22Rv1 (cell line): ENCODE data around the gene AGBL3.
"Not testable (repeated sequence)": the region's sequence is repeated elsewhere in the genome, so short reads cannot be mapped to it uniquely, and the experiment has no call there.

Experiments
- H3K27ac ChIP-seq: fragments of 450-650 bp; 2 replicates; pipeline ENCODE4 v1.5.1; 2017
- ZFX ChIP-seq: fragments of 450-650 bp; IDR thresholded peaks from 2 replicates; pipeline ENCODE4 v1.6.1; 2017; ENCODE audit warnings: antibody characterized with exemption, borderline replicate concordance
- TF ChIP-seq, protein P1 (sequence below): fragments of 450-650 bp; IDR thresholded peaks from 2 replicates; pipeline ENCODE4 v1.5.1; 2017; ENCODE audit warnings: mild to moderate bottlenecking

The AGBL3 gene

DNA sequence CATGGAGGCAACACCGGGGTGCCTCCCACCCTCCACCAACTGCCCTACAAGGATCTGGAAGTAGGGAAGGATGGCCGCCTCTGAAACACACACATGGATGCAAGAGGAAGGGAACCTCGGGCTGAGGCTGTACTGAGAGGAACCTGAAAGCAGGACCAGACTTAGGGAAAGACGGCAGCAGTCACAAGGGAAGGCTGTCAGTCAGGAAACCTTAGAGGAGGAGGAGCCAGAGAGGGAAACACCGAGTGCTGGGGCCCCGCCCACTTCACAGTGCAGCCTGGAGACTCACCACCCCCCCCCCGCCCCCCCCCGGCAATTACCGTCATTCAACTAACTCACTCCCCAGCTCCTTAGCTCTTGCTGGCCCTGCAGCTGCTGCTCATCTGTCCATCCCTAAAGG lies 181.7 kb downstream of the AGBL3 start:
- TF ChIP-seq ZFX: no peak
- TF ChIP-seq, protein P1, sequence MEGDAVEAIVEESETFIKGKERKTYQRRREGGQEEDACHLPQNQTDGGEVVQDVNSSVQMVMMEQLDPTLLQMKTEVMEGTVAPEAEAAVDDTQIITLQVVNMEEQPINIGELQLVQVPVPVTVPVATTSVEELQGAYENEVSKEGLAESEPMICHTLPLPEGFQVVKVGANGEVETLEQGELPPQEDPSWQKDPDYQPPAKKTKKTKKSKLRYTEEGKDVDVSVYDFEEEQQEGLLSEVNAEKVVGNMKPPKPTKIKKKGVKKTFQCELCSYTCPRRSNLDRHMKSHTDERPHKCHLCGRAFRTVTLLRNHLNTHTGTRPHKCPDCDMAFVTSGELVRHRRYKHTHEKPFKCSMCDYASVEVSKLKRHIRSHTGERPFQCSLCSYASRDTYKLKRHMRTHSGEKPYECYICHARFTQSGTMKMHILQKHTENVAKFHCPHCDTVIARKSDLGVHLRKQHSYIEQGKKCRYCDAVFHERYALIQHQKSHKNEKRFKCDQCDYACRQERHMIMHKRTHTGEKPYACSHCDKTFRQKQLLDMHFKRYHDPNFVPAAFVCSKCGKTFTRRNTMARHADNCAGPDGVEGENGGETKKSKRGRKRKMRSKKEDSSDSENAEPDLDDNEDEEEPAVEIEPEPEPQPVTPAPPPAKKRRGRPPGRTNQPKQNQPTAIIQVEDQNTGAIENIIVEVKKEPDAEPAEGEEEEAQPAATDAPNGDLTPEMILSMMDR: no peak
- H3K27ac ChIP-seq: no peak overlapping the region

DNA sequence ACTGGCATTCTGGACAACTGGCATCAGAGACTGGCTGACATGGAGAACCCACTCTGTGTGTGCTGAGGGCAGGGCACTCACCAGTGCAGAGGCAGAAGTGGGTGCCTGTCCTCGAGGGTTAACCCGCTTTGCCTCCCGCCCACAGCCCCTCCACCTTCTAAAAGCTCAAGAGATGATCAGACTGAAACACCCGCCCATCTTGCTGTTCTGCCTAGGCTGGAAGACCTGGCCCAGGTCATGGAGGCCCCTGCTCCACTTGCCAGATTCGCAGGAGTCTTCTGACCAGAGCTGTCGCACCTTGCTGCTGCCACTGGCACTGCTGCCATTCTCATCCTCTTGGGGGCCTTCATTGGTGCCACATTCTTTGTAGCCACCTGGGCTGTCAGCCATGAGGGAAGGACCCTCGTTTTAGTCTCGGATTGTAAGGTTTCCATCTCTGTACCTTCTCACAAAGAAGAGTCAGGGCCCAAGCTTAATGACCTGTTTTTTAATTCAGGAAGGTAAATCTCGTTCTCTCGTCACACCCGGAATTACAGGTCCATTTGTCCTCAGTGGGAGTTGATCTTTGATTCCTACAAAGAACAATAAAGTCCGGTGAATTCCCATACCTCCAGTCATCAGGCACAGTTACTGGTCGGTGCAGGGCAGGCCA lies 182.3 kb downstream of the AGBL3 start:
- peak overlapping the region; percentile 97 for H3K27ac ChIP-seq

DNA sequence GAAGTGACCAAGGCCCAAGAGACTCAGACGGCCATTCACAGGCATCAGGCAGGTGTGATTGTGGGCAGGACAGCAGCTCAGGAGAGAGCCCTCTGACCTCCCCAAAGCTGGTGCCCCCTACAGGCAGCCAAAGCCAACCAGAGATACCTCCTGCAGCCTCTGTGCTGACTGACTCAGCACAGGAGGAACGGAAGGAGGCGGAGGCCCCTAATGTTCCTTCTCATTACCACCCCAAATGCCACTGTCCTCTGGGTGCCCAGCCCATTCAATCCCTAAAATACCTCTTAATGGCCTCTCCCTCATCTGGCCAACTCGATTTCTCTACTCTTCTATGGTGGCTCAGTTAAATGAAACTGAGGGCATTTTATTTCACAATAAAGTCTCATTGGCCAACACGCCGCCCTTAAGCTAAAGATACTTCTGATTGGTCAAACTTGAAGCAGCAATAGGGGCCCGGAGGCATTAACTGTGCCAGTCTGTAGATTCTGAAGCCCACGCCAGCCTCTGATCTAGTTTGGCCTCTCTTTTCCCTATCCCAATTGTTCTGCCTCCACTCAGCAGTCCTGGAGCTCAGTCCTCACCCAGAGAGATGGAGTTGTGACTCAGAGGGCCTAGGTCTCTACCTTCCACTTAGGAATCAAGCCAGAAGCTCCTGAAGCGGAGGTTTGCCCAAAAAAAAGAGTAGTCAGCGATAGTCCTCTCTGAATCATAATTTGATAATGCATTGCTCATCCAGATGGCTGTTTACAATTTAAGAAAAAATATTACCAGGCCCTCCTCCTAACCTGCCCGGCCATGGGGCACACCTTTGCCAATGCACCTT lies 183.0 kb downstream of the AGBL3 start:
- TF ChIP-seq ZFX: no peak
- TF ChIP-seq, protein P1: peak; percentile 77
- peak overlapping the region; percentile 97 for H3K27ac ChIP-seq

More for the DNA sequence above, 182.3 kb downstream of the AGBL3 start:
- TF ChIP-seq, protein P1: no peak
- TF ChIP-seq ZFX: no peak

DNA sequence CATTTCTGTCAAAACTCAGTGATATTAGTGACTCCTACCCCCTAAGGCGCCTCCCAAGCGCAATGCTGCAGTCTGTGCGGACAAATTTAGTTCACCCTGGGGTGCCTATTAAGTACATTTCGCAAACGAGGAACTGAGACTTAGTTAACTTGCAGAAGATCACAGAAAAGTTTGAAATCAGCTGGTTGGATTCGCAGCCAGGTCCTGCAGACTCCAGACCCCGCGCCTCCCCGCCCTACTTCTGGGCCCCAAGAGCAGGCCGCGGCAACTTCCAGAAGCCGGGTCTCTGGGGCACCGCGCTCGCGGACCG lies 183.6 kb downstream of the AGBL3 start:
- peak overlapping the region; percentile 97 for H3K27ac ChIP-seq
- no peak for TF ChIP-seq ZFX
- TF ChIP-seq, protein P1: no peak

DNA sequence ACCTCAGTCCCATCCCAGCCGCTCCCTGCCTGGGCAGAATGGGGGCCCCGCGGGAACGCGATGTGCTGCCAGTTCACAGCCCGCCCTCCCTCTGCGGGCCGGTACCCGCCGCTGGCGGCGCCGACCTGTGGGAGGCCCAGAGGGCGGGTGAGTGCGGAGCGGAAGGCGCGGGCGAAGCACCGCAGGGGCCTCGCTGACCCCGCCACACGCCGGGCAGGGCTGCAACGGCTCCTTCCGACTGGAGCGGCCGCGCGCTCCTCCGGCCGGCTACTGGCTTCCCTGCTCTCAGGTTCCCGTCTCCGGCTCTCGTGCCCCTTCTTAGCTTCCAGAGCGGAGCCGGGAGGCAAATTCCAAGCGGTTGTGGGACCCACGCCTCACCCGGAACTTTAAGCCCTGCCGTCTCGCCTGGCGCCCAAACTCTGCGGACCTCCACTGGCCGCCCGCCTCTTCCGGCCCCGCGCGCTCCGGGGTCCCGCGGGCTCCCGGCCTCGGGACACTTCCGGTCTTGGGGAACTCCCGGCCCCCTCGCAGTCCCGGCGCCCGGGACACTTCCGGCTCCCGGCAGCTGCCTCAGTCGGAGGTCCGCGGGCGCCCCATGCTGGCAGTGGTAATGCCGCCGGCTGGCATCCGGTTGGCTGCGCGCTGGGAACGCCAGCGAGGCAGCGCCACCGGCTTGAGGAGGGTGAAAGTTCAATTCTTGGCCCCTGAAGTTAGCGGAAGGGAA lies 184.1 kb downstream of the AGBL3 start, which contains the start of gene CYREN:
TSS of gene CYREN (minus strand) at position 434 of the 724 bp plus-strand sequence. CDS start 1,785 bp downstream, outside the sequence.
- H3K27ac ChIP-seq: peak within 1 kb of the TSS; percentile 97
- no peak for TF ChIP-seq ZFX
- TF ChIP-seq, protein P1: peak; percentile 98

DNA sequence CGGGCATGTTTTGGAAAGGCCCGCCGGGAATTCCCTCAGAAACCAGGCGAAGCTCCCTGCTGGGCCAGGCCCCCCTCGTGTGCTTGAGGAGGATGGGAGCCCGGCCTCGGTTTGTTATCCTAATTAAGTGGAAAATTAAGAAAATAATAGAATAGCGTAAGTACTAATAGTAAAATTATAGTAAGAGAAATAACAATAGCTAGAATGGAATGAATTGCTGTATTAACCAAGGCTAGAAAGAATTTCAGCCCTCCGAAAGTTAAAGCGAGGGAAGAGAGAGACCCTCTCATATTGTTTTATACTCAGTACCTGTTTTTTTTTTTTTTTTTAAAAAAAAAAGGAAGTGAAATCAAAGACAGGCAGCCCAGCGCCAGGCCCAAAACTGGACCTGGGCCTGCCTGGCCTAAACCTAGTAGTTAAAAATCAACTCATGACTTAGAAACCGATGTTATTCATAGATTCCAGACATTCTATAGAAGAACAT lies 184.7 kb downstream of the AGBL3 start:
- TF ChIP-seq, protein P1: peak; percentile 64
- H3K27ac ChIP-seq: peak overlapping the region; percentile 97

DNA sequence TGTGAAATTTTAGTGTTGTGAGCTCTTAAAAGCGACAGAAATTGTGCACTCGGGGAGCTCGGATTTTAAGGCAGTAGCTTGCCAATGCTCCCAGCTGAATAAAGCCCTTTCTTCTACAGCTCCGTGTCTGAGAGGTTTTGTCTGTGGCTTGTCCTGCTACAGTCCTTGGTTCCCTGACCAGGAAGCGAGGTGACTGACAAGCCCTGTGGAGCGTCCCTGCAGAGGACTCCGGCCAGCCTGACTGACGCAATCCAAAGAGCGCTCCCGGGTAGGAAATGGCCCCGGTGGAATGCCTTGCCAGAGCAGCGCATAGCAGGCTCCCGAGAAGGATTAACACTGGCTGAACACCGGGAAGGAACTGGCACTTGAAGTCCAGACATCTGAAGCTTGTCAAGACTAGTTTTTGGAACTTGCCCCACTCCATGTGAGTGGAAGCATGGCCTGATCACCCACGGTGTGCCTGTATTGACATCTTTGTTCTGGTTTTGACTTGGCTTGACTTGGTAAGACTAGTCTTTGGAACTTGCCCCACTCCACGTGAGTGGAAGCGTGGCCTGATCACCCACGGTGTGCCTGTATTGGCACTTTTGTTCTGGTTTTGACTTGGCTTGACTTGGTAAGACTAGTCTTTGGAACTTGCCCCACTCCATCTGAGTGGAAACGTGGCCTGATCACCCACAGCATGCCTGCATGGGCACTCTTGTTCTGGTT lies 185.4 kb downstream of the AGBL3 start:
- peak overlapping the region; percentile 97 for H3K27ac ChIP-seq

DNA sequence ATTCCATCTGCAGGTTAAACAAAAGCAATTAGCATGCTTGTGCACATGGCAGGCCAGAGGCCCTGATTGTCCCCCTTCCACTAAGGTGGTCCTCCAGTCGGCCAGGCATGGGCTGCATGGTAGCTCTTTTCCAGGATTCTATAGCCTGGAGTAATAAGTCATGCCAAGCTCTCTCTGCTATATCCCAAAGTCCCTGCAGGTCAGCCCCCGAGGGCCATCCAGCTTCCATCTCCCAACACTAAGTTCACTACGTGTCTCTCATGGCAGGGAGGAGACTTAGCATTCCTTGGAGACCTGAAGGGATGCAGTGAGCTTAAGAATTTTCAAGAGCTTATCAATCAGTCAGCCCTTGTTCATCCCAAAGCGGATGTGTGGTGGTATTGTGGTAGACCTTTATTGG lies 187.6 kb downstream of the AGBL3 start:
- not testable (repeated sequence) for H3K27ac ChIP-seq
